ENCODE measurements around the gene RASL10A.

GRCh38 chr22:29327089-29327764, 11.7 kb upstream of the RASL10A start:
- TF ChIP-seq POLR2A (IDR thresholded peaks at IDR 0.05): no peak
- TF ChIP-seq, protein P1, sequence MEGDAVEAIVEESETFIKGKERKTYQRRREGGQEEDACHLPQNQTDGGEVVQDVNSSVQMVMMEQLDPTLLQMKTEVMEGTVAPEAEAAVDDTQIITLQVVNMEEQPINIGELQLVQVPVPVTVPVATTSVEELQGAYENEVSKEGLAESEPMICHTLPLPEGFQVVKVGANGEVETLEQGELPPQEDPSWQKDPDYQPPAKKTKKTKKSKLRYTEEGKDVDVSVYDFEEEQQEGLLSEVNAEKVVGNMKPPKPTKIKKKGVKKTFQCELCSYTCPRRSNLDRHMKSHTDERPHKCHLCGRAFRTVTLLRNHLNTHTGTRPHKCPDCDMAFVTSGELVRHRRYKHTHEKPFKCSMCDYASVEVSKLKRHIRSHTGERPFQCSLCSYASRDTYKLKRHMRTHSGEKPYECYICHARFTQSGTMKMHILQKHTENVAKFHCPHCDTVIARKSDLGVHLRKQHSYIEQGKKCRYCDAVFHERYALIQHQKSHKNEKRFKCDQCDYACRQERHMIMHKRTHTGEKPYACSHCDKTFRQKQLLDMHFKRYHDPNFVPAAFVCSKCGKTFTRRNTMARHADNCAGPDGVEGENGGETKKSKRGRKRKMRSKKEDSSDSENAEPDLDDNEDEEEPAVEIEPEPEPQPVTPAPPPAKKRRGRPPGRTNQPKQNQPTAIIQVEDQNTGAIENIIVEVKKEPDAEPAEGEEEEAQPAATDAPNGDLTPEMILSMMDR (IDR thresholded peaks at IDR 0.05): no peak
